GM12874 (cell line): Measurements from ENCODE around the gene ATP12A.

ENCODE experiments used
- CTCF ChIP-seq: IDR thresholded peaks from 2 replicates; pipeline ENCODE4 v1.5.1; 2011; ENCODE audit warnings: low read depth, mild to moderate bottlenecking, control low read depth, low read length, moderate library complexity; ENCODE audit not compliant: insufficient read depth

The ATP12A gene

GRCh38 chr13:24672141-24673132, 7.8 kb upstream of the ATP12A start:
- no peak for TF ChIP-seq CTCF

- TF ChIP-seq CTCF, result no peak
These were observed 4.2 kb upstream of the ATP12A start for GRCh38 chr13:24675806-24676570.

- TF ChIP-seq CTCF, result no peak
These were observed 2.1 kb upstream of the ATP12A start for GRCh38 chr13:24678151-24678550.

- TF ChIP-seq CTCF, result no peak
These were observed 522 bp upstream of the ATP12A start for GRCh38 chr13:24679686-24680085.

- TF ChIP-seq CTCF, result no peak
These were observed 855 bp downstream of the ATP12A start for GRCh38 chr13:24680921-24681604.

- no peak for TF ChIP-seq CTCF
These were observed 1.7 kb downstream of the ATP12A start for GRCh38 chr13:24681930-24682329.

GRCh38 chr13:24682353-24682752, 2.1 kb downstream of the ATP12A start:
- TF ChIP-seq CTCF, result no peak
